Natural killer cell (primary cell): ENCODE measurements around the gene KLHL6. TPM values are rescaled to one million over a fixed set of nuclear protein-coding genes. Genes with fewer than 3 reads are reported as not detected.

Source experiments
- ATAC-seq, 3 donors: fragments of 150-1000 bp in 2 of 3; fragments of 200-7000 bp in 1 of 3; cut with Tn5 transposase; 1 replicate in 1 of 3; 2 replicates in 2 of 3; pipeline ENCODE4 v1.10.0; 2021; ENCODE audit warnings: mild to moderate bottlenecking in 2 of 3, moderate library complexity in 2 of 3
- DNase-seq, 2 donors: peaks; one replicate each; pipeline versions ENCODE4 v3.0.0 to v3.0.0-alpha.2; 2013 to 2021; ENCODE audit warnings: mixed read lengths in 1 of 2
- H3K27ac ChIP-seq: one replicate; pipeline ENCODE4 v1.5.1; 2013; ENCODE audit warnings: mild to moderate bottlenecking, low read length
- H3K27me3 ChIP-seq: one replicate; pipeline ENCODE4 v1.6.1; 2013; ENCODE audit warnings: low read length; ENCODE audit not compliant: control insufficient read depth, insufficient read depth
- H3K36me3 ChIP-seq: one replicate; pipeline ENCODE4 v1.6.1; 2013; ENCODE audit warnings: low read length; ENCODE audit not compliant: control insufficient read depth, insufficient read depth
- H3K4me1 ChIP-seq: one replicate; pipeline ENCODE4 v1.6.1; 2013; ENCODE audit warnings: low read length; ENCODE audit not compliant: control insufficient read depth, insufficient read depth
- H3K4me3 ChIP-seq: one replicate; pipeline ENCODE4 v1.5.1; 2013; ENCODE audit warnings: low read length
- H3K9me3 ChIP-seq: one replicate; pipeline ENCODE4 v1.6.1; 2013; ENCODE audit warnings: low read length; ENCODE audit not compliant: control insufficient read depth, insufficient read depth
- H3K27ac Mint-ChIP-seq, 2 donors: one replicate each; pipeline ENCODE4 v1.8.0; 2022; ENCODE audit warnings: mild to moderate bottlenecking in 2 of 2, mixed read lengths in 2 of 2, moderate library complexity in 1 of 2
- H3K27me3 Mint-ChIP-seq, 2 donors: one replicate each; pipeline ENCODE4 v1.8.0; 2022; ENCODE audit warnings: low read depth in 2 of 2, mixed read lengths in 2 of 2
- H3K36me3 Mint-ChIP-seq: one replicate; pipeline ENCODE4 v1.8.0; 2022; ENCODE audit warnings: mixed read lengths
- H3K4me1 Mint-ChIP-seq, 2 donors: one replicate each; pipeline ENCODE4 v1.8.0; 2022; ENCODE audit warnings: mixed read lengths in 2 of 2
- H3K4me3 Mint-ChIP-seq: one replicate; pipeline ENCODE4 v1.8.0; 2022; ENCODE audit warnings: mild to moderate bottlenecking, moderate library complexity, mixed read lengths
- H3K9me3 Mint-ChIP-seq, 2 donors: one replicate each; pipeline ENCODE4 v1.8.0; 2022; ENCODE audit warnings: mixed read lengths in 2 of 2
- CTCF ChIP-seq: fragments of 200-600 bp; IDR thresholded peaks from one replicate; pipeline ENCODE4 v1.8.0; 2022; ENCODE audit warnings: antibody characterized with exemption
- WGBS: methylation state at CpG from one replicate; pipeline ENCODE4 v1.1.7; 2013; ENCODE audit warnings: missing lambda C conversion rate; ENCODE audit not compliant: insufficient coverage; 5-methylcytosine and 5-hydroxymethylcytosine counted together
- intact Hi-C: fragments of 100-400 bp; cut with micrococcal nuclease; formaldehyde crosslinking; loops from one replicate; pipeline ENCODE4 v1.14.2; 2022
- total RNA-seq, 4 donors: library from RNA; stranded (reverse); fragments of 120-200 nt in 1 of 4; gene quantifications; one replicate each; pipeline versions ENCODE4 v1.2.3 to v1.2.4, GENCODE V29; 2013 to 2022

KLHL6 gene
- total RNA-seq, 3 donors from 2014 or later (not counting 1 experiment from before 2014, with no cell fraction given), result 10.9 to 17.3 (median 13.6) TPM

GRCh38 chr3:183518491-183519251, 36.8 kb downstream of the KLHL6 start:
- DNase-seq, result no peak
- no peak for TF ChIP-seq CTCF
- H3K4me3 Mint-ChIP-seq, result no peak overlapping the region
- H3K9me3 Mint-ChIP-seq, result no peaks in the 10 kb centered on the region
- intact Hi-C loops, result no loop called here
- Histone ChIP-seq H3K27ac (no peak overlapping the region), H3K4me3 (no peak overlapping the region), H3K9me3 (no peaks in the 10 kb centered on the region), H3K27me3 (no peaks in the 10 kb centered on the region), H3K4me1 (peaks cover 38% of the 10 kb centered on the region), H3K36me3 (peaks cover 4% of the 10 kb centered on the region)
- H3K27me3 Mint-ChIP-seq, result no peaks in the 10 kb centered on the region
- WGBS, result 86% methylated on average over 8 of the region's 10 CpGs
- ATAC-seq, result no peak
- H3K4me1 Mint-ChIP-seq, result peaks cover 42 to 45% of the 10 kb centered on the region in 2 donors
- no peaks in the 10 kb centered on the region for H3K36me3 Mint-ChIP-seq
- H3K27ac Mint-ChIP-seq, result peak overlapping the region; percentile 0 to 81

- Histone ChIP-seq H3K4me1 (peaks cover 43% of the 10 kb centered on the region), H3K27ac (no peak overlapping the region), H3K36me3 (peaks cover 4% of the 10 kb centered on the region), H3K9me3 (no peaks in the 10 kb centered on the region), H3K4me3 (no peak overlapping the region), H3K27me3 (no peaks in the 10 kb centered on the region)
- H3K4me1 Mint-ChIP-seq, result peaks cover 51 to 52% of the 10 kb centered on the region in 2 donors
- no peaks in the 10 kb centered on the region for H3K9me3 Mint-ChIP-seq
- H3K27me3 Mint-ChIP-seq, result no peaks in the 10 kb centered on the region
- peak overlapping the region; percentile 81 to 83 for H3K27ac Mint-ChIP-seq
- TF ChIP-seq CTCF, result no peak
- H3K36me3 Mint-ChIP-seq, result no peaks in the 10 kb centered on the region
- WGBS, result 88% methylated on average over 3 of the region's 4 CpGs
- no peak for DNase-seq
- no peak overlapping the region for H3K4me3 Mint-ChIP-seq
- ATAC-seq, result no peak
- intact Hi-C loops, result no loop called here
Observed at GRCh38 chr3:183517607-183518006, 37.9 kb downstream of the KLHL6 start.

GRCh38 chr3:183515968-183516851, 39.3 kb downstream of the KLHL6 start:
- H3K4me3 Mint-ChIP-seq, result no peak overlapping the region
- H3K4me1 ChIP-seq, result peaks cover 43% of the 10 kb centered on the region
- ATAC-seq, result peak; percentile 65 to 76 (median 71)

More at GRCh38 chr3:183515968-183516851, 39.3 kb downstream of the KLHL6 start:
- no peaks in the 10 kb centered on the region for H3K27me3 ChIP-seq
- Mint-ChIP-seq H3K4me1 (peaks cover 57 to 59% of the 10 kb centered on the region in 2 donors), H3K36me3 (no peaks in the 10 kb centered on the region), H3K27ac (peak overlapping the region; percentile 81 to 83), H3K9me3 (no peaks in the 10 kb centered on the region), H3K27me3 (no peaks in the 10 kb centered on the region)
- WGBS, result 44% methylated on average over 8 of the region's 9 CpGs
- TF ChIP-seq CTCF, result peak; percentile 19
- H3K4me3 ChIP-seq, result no peak overlapping the region
- peak overlapping the region; percentile 43 for H3K27ac ChIP-seq
- intact Hi-C loops, result loop anchor here (1.0 kb wide), 1 partner anchor 39 kb away; the partner anchor contains the start of gene KLHL6
- H3K36me3 ChIP-seq, result no peaks in the 10 kb centered on the region
- peak; percentile 39 to 87 for DNase-seq
- no peaks in the 10 kb centered on the region for H3K9me3 ChIP-seq
